KMS-11 (cell line): Measurements from ENCODE around the gene OR52M1.
"Not testable (repeated sequence)": the region's sequence is repeated elsewhere in the genome, so short reads cannot be mapped to it uniquely, and the experiment has no call there.

ENCODE experiments used
- H2AFZ ChIP-seq: fragments of 200-600 bp; sonication (generic); 2 replicates; pipeline ENCODE4 v1.6.1; 2016; ENCODE audit warnings: antibody characterized with exemption, mixed run types, low read depth
- H3K27ac ChIP-seq: fragments of 200-600 bp; sonication (generic); 2 replicates; pipeline ENCODE4 v1.6.1; 2016; ENCODE audit warnings: mild to moderate bottlenecking, mixed run types
- H3K27me3 ChIP-seq: fragments of 200-600 bp; sonication (generic); 2 replicates; pipeline ENCODE4 v1.6.1; 2017; ENCODE audit warnings: mild to moderate bottlenecking, low read depth, mixed run types, moderate library complexity; ENCODE audit not compliant: insufficient read depth
- H3K36me3 ChIP-seq: fragments of 200-600 bp; sonication (generic); 2 replicates; pipeline ENCODE4 v1.6.1; 2017; ENCODE audit warnings: mild to moderate bottlenecking, mixed run types; ENCODE audit not compliant: insufficient read depth
- H3K4me1 ChIP-seq: fragments of 200-600 bp; sonication (generic); 2 replicates; pipeline ENCODE4 v1.6.1; 2016; ENCODE audit warnings: mild to moderate bottlenecking, low read depth, mixed run types; ENCODE audit not compliant: poor library complexity, severe bottlenecking
- H3K4me2 ChIP-seq: fragments of 200-600 bp; sonication (generic); 2 replicates; pipeline ENCODE4 v1.7.0; 2016; ENCODE audit warnings: mild to moderate bottlenecking, mixed run types
- H3K4me3 ChIP-seq: fragments of 200-600 bp; sonication (generic); IDR thresholded peaks from 2 replicates; pipeline ENCODE4 v1.6.1; 2017; ENCODE audit warnings: low read depth, low read length, mixed read lengths; ENCODE audit not compliant: insufficient read depth
- H3K79me2 ChIP-seq: fragments of 200-600 bp; sonication (generic); 2 replicates; pipeline ENCODE4 v1.6.1; 2016; ENCODE audit warnings: low read depth, mixed run types; ENCODE audit not compliant: insufficient read depth
- H3K9ac ChIP-seq: fragments of 200-600 bp; sonication (generic); 2 replicates; pipeline ENCODE4 v1.6.1; 2016; ENCODE audit warnings: mild to moderate bottlenecking, mixed run types
- H4K20me1 ChIP-seq: fragments of 200-600 bp; sonication (generic); 2 replicates; pipeline ENCODE4 v1.6.1; 2016; ENCODE audit warnings: mild to moderate bottlenecking, mixed run types; ENCODE audit not compliant: insufficient read depth
- CTCF ChIP-seq: fragments of 200-600 bp; sonication (generic); conservative IDR thresholded peaks from 2 replicates; pipeline ENCODE4 v1.6.1; 2017; ENCODE audit warnings: low read depth, mild to moderate bottlenecking, antibody characterized with exemption, low read length, moderate library complexity, mixed read lengths

The OR52M1 gene

GRCh38 chr11:4522752-4523151, 22.2 kb upstream of the OR52M1 start:
- no peaks in the 10 kb centered on the region for H4K20me1 ChIP-seq
- no peak overlapping the region for H3K4me2 ChIP-seq
- no peaks in the 10 kb centered on the region for H3K27me3 ChIP-seq
- no peaks in the 10 kb centered on the region for H3K36me3 ChIP-seq
- H3K9ac ChIP-seq: no peak overlapping the region
- no peak overlapping the region for H3K4me3 ChIP-seq
- TF ChIP-seq CTCF: no peak
- no peaks in the 10 kb centered on the region for H3K4me1 ChIP-seq
- H3K27ac ChIP-seq: no peak overlapping the region
- H3K79me2 ChIP-seq: no peaks in the 10 kb centered on the region
- H2AFZ ChIP-seq: no peak overlapping the region

GRCh38 chr11:4523666-4524065, 21.3 kb upstream of the OR52M1 start:
- H3K4me3 ChIP-seq: no peak overlapping the region
- no peaks in the 10 kb centered on the region for H3K36me3 ChIP-seq
- H4K20me1 ChIP-seq: no peaks in the 10 kb centered on the region
- H3K4me1 ChIP-seq: no peaks in the 10 kb centered on the region
- no peak overlapping the region for H2AFZ ChIP-seq
- TF ChIP-seq CTCF: no peak
- H3K4me2 ChIP-seq: no peak overlapping the region
- no peaks in the 10 kb centered on the region for H3K79me2 ChIP-seq
- no peak overlapping the region for H3K9ac ChIP-seq
- H3K27ac ChIP-seq: no peak overlapping the region
- no peaks in the 10 kb centered on the region for H3K27me3 ChIP-seq

GRCh38 chr11:4527926-4528325, 17.1 kb upstream of the OR52M1 start:
- Histone ChIP-seq H4K20me1 (no peaks in the 10 kb centered on the region), H3K4me2 (no peak overlapping the region), H3K9ac (no peak overlapping the region), H3K79me2 (no peaks in the 10 kb centered on the region), H3K27ac (no peak overlapping the region), H3K36me3 (no peaks in the 10 kb centered on the region), H3K4me3 (no peak overlapping the region), H2AFZ (no peak overlapping the region), H3K27me3 (no peaks in the 10 kb centered on the region), H3K4me1 (no peaks in the 10 kb centered on the region)
- no peak for TF ChIP-seq CTCF

GRCh38 chr11:4531686-4532085, 13.3 kb upstream of the OR52M1 start:
- not testable (repeated sequence) for H3K79me2 ChIP-seq, H4K20me1 ChIP-seq, H3K27ac ChIP-seq, H3K4me1 ChIP-seq, H2AFZ ChIP-seq, H3K9ac ChIP-seq, H3K36me3 ChIP-seq, H3K27me3 ChIP-seq, H3K4me2 ChIP-seq, H3K4me3 ChIP-seq

- no peak overlapping the region for H3K4me3 ChIP-seq
- H2AFZ ChIP-seq: no peak overlapping the region
- H3K27ac ChIP-seq: no peak overlapping the region
- H3K9ac ChIP-seq: no peak overlapping the region
- H3K4me2 ChIP-seq: no peak overlapping the region
- no peaks in the 10 kb centered on the region for H4K20me1 ChIP-seq
- no peaks in the 10 kb centered on the region for H3K36me3 ChIP-seq
- no peaks in the 10 kb centered on the region for H3K79me2 ChIP-seq
- TF ChIP-seq CTCF: peak; percentile 87
- H3K27me3 ChIP-seq: no peaks in the 10 kb centered on the region
- H3K4me1 ChIP-seq: no peaks in the 10 kb centered on the region
These were observed 5.3 kb upstream of the OR52M1 start for GRCh38 chr11:4539603-4540219.
